Measurements from ENCODE around the gene IGSF21. TPM values are rescaled to one million over a fixed set of nuclear protein-coding genes. Genes with fewer than 3 reads are reported as not detected.
A peak's percentile ranks its signal among the peaks of the same experiment; 100 is the strongest.

IGSF21 gene
- total and polyA plus RNA-seq, 9 donors = 0.04 to 0.48 (median 0.21) TPM; not detected in 1

- DNase-seq = no peak
- Histone ChIP-seq H3K27me3 (ENCODE audit: control insufficient read depth, insufficient read depth, low read length) (peaks cover 4% of the 10 kb centered on the region), H3K4me1 (ENCODE audit: control insufficient read depth, insufficient read depth, low read length) (no peaks in the 10 kb centered on the region), H3K4me3 (ENCODE audit: low read length) (no peak overlapping the region), H3K36me3 (ENCODE audit: control insufficient read depth, insufficient read depth, low read length) (no peaks in the 10 kb centered on the region), H3K27ac (ENCODE audit: low read length) (no peak overlapping the region), H3K9me3 (replicated peaks; ENCODE audit: control insufficient read depth, low read depth, low read length) (no peaks in the 10 kb centered on the region)
- WGBS (ENCODE audit: insufficient coverage) = 61% methylated on average over 5 of the region's 9 CpGs
Measured at GRCh38 chr1:18314399-18314798, 206.8 kb downstream of the IGSF21 start.

GRCh38 chr1:18315449-18315848, 207.9 kb downstream of the IGSF21 start:
- Histone ChIP-seq H3K4me3 (ENCODE audit: low read length) (no peak overlapping the region), H3K4me1 (ENCODE audit: control insufficient read depth, insufficient read depth, low read length) (no peaks in the 10 kb centered on the region), H3K27me3 (ENCODE audit: control insufficient read depth, insufficient read depth, low read length) (peaks cover 2% of the 10 kb centered on the region), H3K9me3 (replicated peaks; ENCODE audit: control insufficient read depth, low read depth, low read length) (no peaks in the 10 kb centered on the region), H3K27ac (ENCODE audit: low read length) (no peak overlapping the region), H3K36me3 (ENCODE audit: control insufficient read depth, insufficient read depth, low read length) (no peaks in the 10 kb centered on the region)
- WGBS (ENCODE audit: insufficient coverage) = 94% methylated on average over 1 of the region's 1 CpG
- no peak for DNase-seq

GRCh38 chr1:18316764-18317163, 209.2 kb downstream of the IGSF21 start:
- Histone ChIP-seq H3K27me3 (ENCODE audit: control insufficient read depth, insufficient read depth, low read length) (peaks cover 2% of the 10 kb centered on the region), H3K36me3 (ENCODE audit: control insufficient read depth, insufficient read depth, low read length) (no peaks in the 10 kb centered on the region), H3K4me3 (ENCODE audit: low read length) (no peak overlapping the region), H3K9me3 (replicated peaks; ENCODE audit: control insufficient read depth, low read depth, low read length) (no peaks in the 10 kb centered on the region), H3K4me1 (ENCODE audit: control insufficient read depth, insufficient read depth, low read length) (no peaks in the 10 kb centered on the region), H3K27ac (ENCODE audit: low read length) (no peak overlapping the region)
- DNase-seq = no peak
- 60% methylated on average over 1 of the region's 3 CpGs for whole genome bisulfite sequencing (ENCODE audit: insufficient coverage)

GRCh38 chr1:18319099-18319498, 211.5 kb downstream of the IGSF21 start:
- H3K36me3 ChIP-seq (ENCODE audit: control insufficient read depth, insufficient read depth, low read length) = no peaks in the 10 kb centered on the region
- H3K4me3 ChIP-seq (ENCODE audit: low read length) = no peak overlapping the region
- no peaks in the 10 kb centered on the region for H3K9me3 ChIP-seq (replicated peaks; ENCODE audit: control insufficient read depth, low read depth, low read length)
- no peaks in the 10 kb centered on the region for H3K4me1 ChIP-seq (ENCODE audit: control insufficient read depth, insufficient read depth, low read length)
- H3K27me3 ChIP-seq (ENCODE audit: control insufficient read depth, insufficient read depth, low read length) = peaks cover 9% of the 10 kb centered on the region
- no peak for DNase-seq
- no peak overlapping the region for H3K27ac ChIP-seq (ENCODE audit: low read length)

- Histone ChIP-seq H3K27me3 (ENCODE audit: control insufficient read depth, insufficient read depth, low read length) (peaks cover 14% of the 10 kb centered on the region), H3K4me3 (ENCODE audit: low read length) (no peak overlapping the region), H3K36me3 (ENCODE audit: control insufficient read depth, insufficient read depth, low read length) (no peaks in the 10 kb centered on the region), H3K4me1 (ENCODE audit: control insufficient read depth, insufficient read depth, low read length) (no peaks in the 10 kb centered on the region), H3K9me3 (replicated peaks; ENCODE audit: control insufficient read depth, low read depth, low read length) (no peaks in the 10 kb centered on the region), H3K27ac (ENCODE audit: low read length) (no peak overlapping the region)
- WGBS (ENCODE audit: insufficient coverage) = 54% methylated on average over 5 of the region's 7 CpGs
- no peak for DNase-seq
Measured at GRCh38 chr1:18320051-18320450, 212.5 kb downstream of the IGSF21 start.

GRCh38 chr1:18322368-18323032, 214.9 kb downstream of the IGSF21 start:
- Histone ChIP-seq H3K4me3 (ENCODE audit: low read length) (no peak overlapping the region), H3K9me3 (replicated peaks; ENCODE audit: control insufficient read depth, low read depth, low read length) (no peaks in the 10 kb centered on the region), H3K27ac (ENCODE audit: low read length) (no peak overlapping the region), H3K36me3 (ENCODE audit: control insufficient read depth, insufficient read depth, low read length) (no peaks in the 10 kb centered on the region), H3K27me3 (ENCODE audit: control insufficient read depth, insufficient read depth, low read length) (peaks cover 14% of the 10 kb centered on the region), H3K4me1 (ENCODE audit: control insufficient read depth, insufficient read depth, low read length) (no peaks in the 10 kb centered on the region)
- no peak for DNase-seq
- 85% methylated on average over 8 of the region's 20 CpGs for WGBS (ENCODE audit: insufficient coverage)

GRCh38 chr1:18323259-18323658, 215.7 kb downstream of the IGSF21 start:
- no peak overlapping the region for H3K27ac ChIP-seq (ENCODE audit: low read length)
- 67% methylated on average over 6 of the region's 7 CpGs for WGBS (ENCODE audit: insufficient coverage)
- no peaks in the 10 kb centered on the region for H3K9me3 ChIP-seq (replicated peaks; ENCODE audit: control insufficient read depth, low read depth, low read length)
- DNase-seq = no peak
- H3K4me1 ChIP-seq (ENCODE audit: control insufficient read depth, insufficient read depth, low read length) = no peaks in the 10 kb centered on the region
- H3K27me3 ChIP-seq (ENCODE audit: control insufficient read depth, insufficient read depth, low read length) = peaks cover 14% of the 10 kb centered on the region
- H3K4me3 ChIP-seq (ENCODE audit: low read length) = no peak overlapping the region
- no peaks in the 10 kb centered on the region for H3K36me3 ChIP-seq (ENCODE audit: control insufficient read depth, insufficient read depth, low read length)

- Histone ChIP-seq H3K27ac (ENCODE audit: low read length) (no peak overlapping the region), H3K36me3 (ENCODE audit: control insufficient read depth, insufficient read depth, low read length) (no peaks in the 10 kb centered on the region), H3K27me3 (ENCODE audit: control insufficient read depth, insufficient read depth, low read length) (peaks cover 12% of the 10 kb centered on the region), H3K9me3 (replicated peaks; ENCODE audit: control insufficient read depth, low read depth, low read length) (no peaks in the 10 kb centered on the region), H3K4me3 (ENCODE audit: low read length) (no peak overlapping the region), H3K4me1 (ENCODE audit: control insufficient read depth, insufficient read depth, low read length) (no peaks in the 10 kb centered on the region)
- no peak for DNase-seq
- WGBS (ENCODE audit: insufficient coverage) = 74% methylated on average over 10 of the region's 10 CpGs
Measured at GRCh38 chr1:18324246-18324645, 216.6 kb downstream of the IGSF21 start.

GRCh38 chr1:18325136-18325535, 217.5 kb downstream of the IGSF21 start:
- Histone ChIP-seq H3K4me3 (ENCODE audit: low read length) (no peak overlapping the region), H3K36me3 (ENCODE audit: control insufficient read depth, insufficient read depth, low read length) (no peaks in the 10 kb centered on the region), H3K27me3 (ENCODE audit: control insufficient read depth, insufficient read depth, low read length) (peaks cover 12% of the 10 kb centered on the region), H3K4me1 (ENCODE audit: control insufficient read depth, insufficient read depth, low read length) (no peaks in the 10 kb centered on the region), H3K27ac (ENCODE audit: low read length) (no peak overlapping the region), H3K9me3 (replicated peaks; ENCODE audit: control insufficient read depth, low read depth, low read length) (no peaks in the 10 kb centered on the region)
- 40% methylated on average over 6 of the region's 7 CpGs for WGBS (ENCODE audit: insufficient coverage)
- no peak for DNase-seq

- no peaks in the 10 kb centered on the region for H3K36me3 ChIP-seq (ENCODE audit: control insufficient read depth, insufficient read depth, low read length)
- H3K4me1 ChIP-seq (ENCODE audit: control insufficient read depth, insufficient read depth, low read length) = no peaks in the 10 kb centered on the region
- no peak overlapping the region for H3K4me3 ChIP-seq (ENCODE audit: low read length)
- 28% methylated on average over 2 of the region's 7 CpGs for WGBS (ENCODE audit: insufficient coverage)
- DNase-seq = peak; percentile 78
- peaks cover 12% of the 10 kb centered on the region for H3K27me3 ChIP-seq (ENCODE audit: control insufficient read depth, insufficient read depth, low read length)
- H3K9me3 ChIP-seq (replicated peaks; ENCODE audit: control insufficient read depth, low read depth, low read length) = no peaks in the 10 kb centered on the region
- H3K27ac ChIP-seq (ENCODE audit: low read length) = no peak overlapping the region
Measured at GRCh38 chr1:18326211-18326897, 218.8 kb downstream of the IGSF21 start.
